Adrenal gland (tissue), 12 donors: ENCODE results near the gene EPHA10. TPM values are rescaled to one million over a fixed set of nuclear protein-coding genes. Genes with fewer than 3 reads are reported as not detected.

Experiments used
- DNase-seq, 7 donors: peaks; one replicate each; pipeline ENCODE4 v3.0.0-alpha.2; 2019 to 2020
- H3K27ac ChIP-seq, 5 donors: fragments of 200-600 bp; sonication (generic) in 4 of 5; 1 replicate in 3 of 5; 2 replicates in 2 of 5; pipeline versions ENCODE4 v1.5.1 to v1.8.0; 2016 to 2020; ENCODE audit warnings: mild to moderate bottlenecking in 1 of 5
- H3K27me3 ChIP-seq: fragments of 200-600 bp; 2 replicates; pipeline ENCODE4 v1.8.0; 2021
- H3K36me3 ChIP-seq, 2 donors: fragments of 200-600 bp; replicated peaks in 1 of 2; 1 replicate in 1 of 2; 2 replicates in 1 of 2; pipeline versions ENCODE4 v1.5.1 to v1.8.0; 2018 to 2022
- H3K4me1 ChIP-seq, 2 donors: fragments of 200-600 bp; replicated peaks in 1 of 2; 1 replicate in 1 of 2; 2 replicates in 1 of 2; pipeline versions ENCODE4 v1.5.1 to v1.8.0; 2018 to 2021
- H3K4me3 ChIP-seq, 4 donors: fragments of 200-600 bp; sonication (generic) in 3 of 4; one replicate each; pipeline ENCODE4 v1.5.1; 2016 to 2018
- H3K9me3 ChIP-seq, 3 donors: fragments of 200-600 bp; sonication (generic) in 1 of 3; replicated peaks in 1 of 3; 1 replicate in 2 of 3; 2 replicates in 1 of 3; pipeline versions ENCODE4 v1.5.1 to v1.8.0; 2016 to 2021
- POLR2A ChIP-seq, 2 donors: fragments of 450-650 bp; IDR thresholded peaks; one replicate each; pipeline ENCODE4 v1.6.1; 2017; ENCODE audit warnings: antibody characterized with exemption in 2 of 2, mild to moderate bottlenecking in 2 of 2, moderate library complexity in 1 of 2
- WGBS, 4 donors: extraction: QIAGEN DNeasy Blood & Tissue Kit in 2 of 4; methylation state at CpG; one replicate each; pipeline versions ENCODE4 v1.1.5 to v1.1.7; 2013 to 2017; 5-methylcytosine and 5-hydroxymethylcytosine counted together
- intact Hi-C, 2 donors: fragments of 100-400 bp; cut with DNase I; formaldehyde crosslinking; loops; one replicate each; pipeline versions ENCODE4 v1.14.1 to v1.15.0; 2022 to 2023
- polyA plus RNA-seq, 3 donors: library from polyadenylated mRNA; stranded (reverse); fragments of 200-250 nt in 2 of 3; fragments of 350-450 nt in 1 of 3; fragmentation: Illumina TruSeq in 1 of 3; extraction: RNeasy Lipid Tissue Mini Kit (QIAGEN cat#74804) in 1 of 3; gene quantifications; one replicate each; pipeline ENCODE4 v1.2.3, GENCODE V29; 2013 to 2014
- total RNA-seq, 9 donors: library from RNA; depleted of rRNA in 4 of 9; stranded (reverse); fragments of >200 nt in 4 of 9; fragments of 120-200 nt in 1 of 9; fragmentation: NEBNext Ultra II Directional in 1 of 9; extraction: Animal tissue kit (Norgen Biotek cat#: 25700) in 1 of 9; gene quantifications; one replicate each; pipeline versions ENCODE4 v1.1.0 to v1.2.4, GENCODE V29; 2013 to 2023
- TF ChIP-seq, protein P1 (sequence below), 6 experiments: fragments of 450-650 bp in 4 of 6; fragments of 200-600 bp in 2 of 6; sonication (generic) in 1 of 6; IDR thresholded peaks; 1 replicate in 5 of 6; 2 replicates in 1 of 6; pipeline versions ENCODE4 v1.5.1 to v1.8.0; 2016 to 2021; ENCODE audit warnings: antibody characterized with exemption in 6 of 6, mild to moderate bottlenecking in 2 of 6, moderate library complexity in 1 of 6
- donor health status: healthy with polysubstance abuse.
- donor health status: Bipolar disorder and iron deficiency.
- donor health status: DM: yes; HTN: yes; CAD: no.
- donor health status: DM: no; HTN: no; CAD: no.
- donor health status: DM: no; HTN: no; CAD: no.
- donor health status: DM: yes; HTN: yes; CAD: no.

Gene EPHA10
- total and polyA plus RNA-seq, 12 donors = 0.06 to 3.9 (median 0.48) TPM

DNA sequence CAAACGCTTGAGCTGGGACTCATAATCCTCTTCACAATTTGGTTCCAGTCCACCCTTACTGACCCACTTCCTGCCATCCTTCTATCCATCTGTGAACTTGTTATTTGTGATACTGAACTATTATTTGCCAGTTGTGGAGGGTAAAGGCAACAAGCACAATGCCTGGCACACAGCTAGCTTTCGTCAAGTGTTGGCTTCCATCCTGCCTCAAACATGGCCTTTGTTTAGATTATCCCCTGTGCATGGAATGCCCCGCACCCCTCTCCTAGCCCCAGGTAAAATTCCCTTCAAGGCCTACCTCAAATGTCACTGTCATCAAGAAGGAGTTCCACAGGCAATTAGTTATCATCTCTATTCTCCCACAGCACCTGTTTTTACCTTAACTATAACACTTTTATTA lies 84.0 kb downstream of the EPHA10 start:
- H3K36me3 ChIP-seq = peaks cover 0 to 31% of the 10 kb centered on the region in 2 donors
- H3K27ac ChIP-seq = no peak overlapping the region
- DNase-seq = no peak
- TF ChIP-seq, protein P1, sequence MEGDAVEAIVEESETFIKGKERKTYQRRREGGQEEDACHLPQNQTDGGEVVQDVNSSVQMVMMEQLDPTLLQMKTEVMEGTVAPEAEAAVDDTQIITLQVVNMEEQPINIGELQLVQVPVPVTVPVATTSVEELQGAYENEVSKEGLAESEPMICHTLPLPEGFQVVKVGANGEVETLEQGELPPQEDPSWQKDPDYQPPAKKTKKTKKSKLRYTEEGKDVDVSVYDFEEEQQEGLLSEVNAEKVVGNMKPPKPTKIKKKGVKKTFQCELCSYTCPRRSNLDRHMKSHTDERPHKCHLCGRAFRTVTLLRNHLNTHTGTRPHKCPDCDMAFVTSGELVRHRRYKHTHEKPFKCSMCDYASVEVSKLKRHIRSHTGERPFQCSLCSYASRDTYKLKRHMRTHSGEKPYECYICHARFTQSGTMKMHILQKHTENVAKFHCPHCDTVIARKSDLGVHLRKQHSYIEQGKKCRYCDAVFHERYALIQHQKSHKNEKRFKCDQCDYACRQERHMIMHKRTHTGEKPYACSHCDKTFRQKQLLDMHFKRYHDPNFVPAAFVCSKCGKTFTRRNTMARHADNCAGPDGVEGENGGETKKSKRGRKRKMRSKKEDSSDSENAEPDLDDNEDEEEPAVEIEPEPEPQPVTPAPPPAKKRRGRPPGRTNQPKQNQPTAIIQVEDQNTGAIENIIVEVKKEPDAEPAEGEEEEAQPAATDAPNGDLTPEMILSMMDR (IDR thresholded peaks at IDR 0.05) = no peak
- no peak for TF ChIP-seq POLR2A (IDR thresholded peaks at IDR 0.05)
- H3K27me3 ChIP-seq = no peaks in the 10 kb centered on the region
- no peak overlapping the region for H3K4me3 ChIP-seq
- intact Hi-C loops = loop anchor here (5.0 to 10.0 kb wide), 4 partner anchors 74 to 226 kb away; partner anchors contain the start of gene GNL2 (in 1 of the 2)
- H3K9me3 ChIP-seq = no peaks in the 10 kb centered on the region
- 82 to 96% (median 86%) methylated on average over 3 of the region's 3 CpGs for WGBS, 4 donors
- H3K4me1 ChIP-seq = peaks cover 0 to 3% of the 10 kb centered on the region in 2 donors

DNA sequence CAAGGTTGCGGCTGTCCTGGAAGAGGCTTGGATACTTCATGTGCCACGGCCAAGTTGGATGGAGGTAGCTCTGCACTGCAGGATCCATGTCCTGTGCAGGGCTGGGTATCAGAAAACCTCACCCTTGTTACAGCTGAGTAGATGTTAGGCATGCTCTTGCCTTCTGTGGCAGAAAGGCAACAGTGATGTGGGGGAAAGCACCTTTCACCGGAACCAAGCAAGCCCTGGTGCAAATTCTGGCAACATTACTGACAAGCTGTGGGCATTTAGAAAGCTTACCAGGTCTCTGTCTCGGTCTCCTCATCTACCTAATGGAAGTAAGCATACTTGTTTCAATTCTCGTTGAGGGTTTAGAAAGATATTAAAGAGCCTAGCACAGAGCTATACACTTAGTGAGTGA lies 87.1 kb downstream of the EPHA10 start:
- Histone ChIP-seq H3K27me3 (no peaks in the 10 kb centered on the region), H3K9me3 (no peaks in the 10 kb centered on the region), H3K27ac (no peak overlapping the region), H3K4me3 (no peak overlapping the region), H3K36me3 (peaks cover 0 to 2% of the 10 kb centered on the region in 2 donors), H3K4me1 (peaks cover 0 to 3% of the 10 kb centered on the region in 2 donors)
- no peak for TF ChIP-seq POLR2A (IDR thresholded peaks at IDR 0.05)
- TF ChIP-seq, protein P1 (IDR thresholded peaks at IDR 0.05) = no peak
- WGBS, 4 donors = 72 to 86% (median 78%) methylated on average over 5 of the region's 5 CpGs
- intact Hi-C loops = loop anchor here in 1 of 2 donors (5.0 kb wide), 1 partner anchor 226 kb away; no protein-coding TSS in a partner anchor
- DNase-seq = no peak

DNA sequence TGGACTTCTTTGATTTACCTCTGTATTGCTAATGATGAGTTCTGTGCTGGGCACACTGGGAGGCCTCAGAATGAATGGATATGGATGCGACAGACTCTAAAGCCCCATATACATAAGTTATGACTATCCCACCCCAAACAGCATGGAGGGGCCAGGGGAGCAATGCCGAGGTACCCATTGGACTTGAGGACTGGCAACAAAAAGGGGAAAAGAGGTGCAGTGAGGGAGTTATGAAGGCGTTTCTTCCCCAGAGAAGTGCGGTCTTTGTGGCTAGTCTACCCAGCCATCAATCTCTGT lies 87.8 kb downstream of the EPHA10 start:
- DNase-seq = no peak
- TF ChIP-seq POLR2A (IDR thresholded peaks at IDR 0.05) = no peak
- TF ChIP-seq, protein P1 (IDR thresholded peaks at IDR 0.05) = no peak
- H3K4me3 ChIP-seq = no peak overlapping the region
- intact Hi-C loops = loop anchor here in 1 of 2 donors (5.0 kb wide), 1 partner anchor 225 kb away; no protein-coding TSS in a partner anchor
- H3K27me3 ChIP-seq = no peaks in the 10 kb centered on the region
- H3K36me3 ChIP-seq = no peaks in the 10 kb centered on the region
- H3K9me3 ChIP-seq = no peaks in the 10 kb centered on the region
- 58 to 64% (median 62%) methylated on average over 4 of the region's 4 CpGs for WGBS, 4 donors
- peaks cover 0 to 3% of the 10 kb centered on the region in 2 donors for H3K4me1 ChIP-seq
- H3K27ac ChIP-seq = no peak overlapping the region

DNA sequence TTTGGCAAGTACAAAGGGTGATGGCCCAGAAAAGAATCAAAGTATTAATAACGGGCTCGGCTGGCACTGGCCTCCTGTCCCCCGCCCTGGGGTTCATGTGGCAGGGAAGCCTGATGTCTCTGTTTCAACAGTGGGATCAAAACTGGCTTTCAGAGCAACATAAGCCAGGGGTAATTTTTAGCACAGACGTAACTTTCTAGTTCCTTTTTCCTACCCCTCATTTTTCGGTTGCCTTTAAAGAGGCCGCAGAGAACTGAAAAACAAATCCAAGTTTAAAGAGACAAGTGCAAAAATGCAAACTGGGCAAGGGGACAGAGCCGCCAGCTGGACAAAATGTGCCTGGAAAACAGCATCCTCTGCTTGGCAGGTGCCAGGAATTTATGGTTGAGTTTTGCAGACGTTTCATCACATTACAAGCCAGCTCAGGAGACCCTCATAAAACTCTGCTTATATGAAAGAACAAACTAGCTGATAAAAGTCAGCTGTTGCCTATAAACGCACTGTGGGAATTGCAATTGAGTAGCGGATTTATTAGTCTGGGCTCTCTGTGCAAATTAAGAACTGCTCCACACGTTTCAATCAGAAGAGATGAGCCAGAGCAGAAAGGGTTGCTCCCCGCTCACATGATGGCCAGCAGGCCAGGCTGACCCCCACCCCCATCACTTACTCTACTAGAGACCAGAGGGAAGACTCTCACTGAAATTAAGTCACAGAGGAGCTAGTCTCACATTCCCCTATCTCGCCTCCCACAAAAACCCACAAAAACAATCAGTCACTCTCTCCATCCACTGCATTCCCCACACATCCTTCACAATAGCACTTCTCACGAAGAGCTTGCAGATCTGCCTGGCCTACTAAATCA lies 88.4 kb downstream of the EPHA10 start:
- peaks cover 0 to 3% of the 10 kb centered on the region in 2 donors for H3K4me1 ChIP-seq
- no peaks in the 10 kb centered on the region for H3K36me3 ChIP-seq
- H3K4me3 ChIP-seq = no peak overlapping the region
- no peaks in the 10 kb centered on the region for H3K27me3 ChIP-seq
- TF ChIP-seq POLR2A (IDR thresholded peaks at IDR 0.05) = no peak
- TF ChIP-seq, protein P1 (IDR thresholded peaks at IDR 0.05) = no peak
- no peaks in the 10 kb centered on the region for H3K9me3 ChIP-seq
- DNase-seq = no peak
- 44 to 49% (median 46%) methylated on average over 14 of the region's 14 CpGs for WGBS, 4 donors
- no peak overlapping the region for H3K27ac ChIP-seq
- intact Hi-C loops = loop anchor here in 1 of 2 donors (5.0 kb wide), 1 partner anchor 224 kb away; no protein-coding TSS in a partner anchor
